Heart left ventricle (tissue), 13 donors: ENCODE data around the gene NWD2.

Source experiments
- CTCF ChIP-seq, 12 donors: fragments of 200-600 bp; sonication (generic) in 4 of 12; IDR thresholded peaks; one replicate each; pipeline versions ENCODE4 v1.5.0 to v1.8.0; 2018 to 2022; ENCODE audit warnings: antibody characterized with exemption in 12 of 12, mild to moderate bottlenecking in 5 of 12
- POLR2A ChIP-seq, 2 donors: fragments of 450-650 bp; IDR thresholded peaks; one replicate each; pipeline ENCODE4 v1.6.1; 2017; ENCODE audit warnings: antibody characterized with exemption in 2 of 2, mild to moderate bottlenecking in 2 of 2, moderate library complexity in 2 of 2
- donor health status: ischemic (EF 13 %, LVEDD 7.1; RV severe dilation, severe dysfunction).
- donor health status: DM: no; HTN: yes; CAD: no.
- donor health status: DM: no; HTN: no; CAD: no.
- donor health status: ischemic (EF 25% LVEDD 6.9; RV normal size, moderate dysfunction).
- donor health status: ischemic (EF 25% LVEDD 5.7; RV mildly dilated, moderate dysfunction).
- donor health status: ischemic (EF 35%, LVEDD 5.7; RV mildly dilated, moderate dysfunction).
- donor health status: nonischemic (EF 11% LVEDD 7.7; RV severe dilation, severe dysfunction).
- donor health status: DM: yes; HTN: yes; CAD: no.
- donor health status: PGD.
- donor health status: ischemic (EF 29% LVEDD 5.4; RV normal size, mild dysfunction).
- donor health status: nonischemic (EF 23%, LVEDD 6.1; RV moderate dilation, normal function).

DNA sequence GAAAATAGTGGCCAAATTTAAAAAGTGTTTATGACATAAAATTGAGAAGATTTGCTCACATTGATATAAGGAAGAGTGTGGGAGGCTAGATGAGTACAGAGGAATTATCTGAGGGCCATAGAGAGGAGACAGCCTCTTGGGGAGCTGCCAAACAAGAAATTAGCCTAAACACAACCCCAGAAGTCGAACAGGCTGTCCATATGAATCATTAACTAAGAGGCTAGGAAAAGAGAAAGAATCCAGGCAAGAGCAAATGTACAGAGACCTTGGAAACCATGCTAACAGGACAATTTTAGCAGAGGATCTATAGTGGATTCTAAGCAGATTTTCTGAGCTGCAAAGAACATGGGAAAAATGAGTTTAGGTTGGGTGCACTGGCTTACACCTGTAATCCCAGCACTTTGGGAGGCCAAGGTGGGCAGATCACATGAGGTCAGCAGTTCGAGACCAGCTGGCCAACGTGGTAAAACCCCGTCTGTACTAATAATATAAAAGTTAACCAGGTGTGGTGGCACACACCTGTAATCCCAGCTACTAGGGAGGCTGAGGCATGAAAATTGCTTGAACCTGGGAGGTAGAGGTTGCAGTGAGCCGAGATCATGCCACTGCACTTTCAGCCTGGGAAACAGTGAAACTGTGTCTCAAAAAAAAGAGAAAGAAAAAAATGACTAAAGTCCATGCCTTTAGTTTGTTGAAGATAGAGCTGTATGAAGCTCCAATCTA lies 76.1 kb downstream of the NWD2 start:
- TF ChIP-seq CTCF (IDR thresholded peaks at IDR 0.05): no peak
- TF ChIP-seq POLR2A (IDR thresholded peaks at IDR 0.05): no peak
